Activated T-cell treated with anti-CD3 and anti-CD28 coated beads for 48 hours (primary cell): Measurements from ENCODE around the gene CYBA.

ENCODE experiments used
- DNase-seq: peaks from one replicate; pipeline ENCODE4 v3.0.0-alpha.2; 2020; ENCODE audit warnings: low read depth

CYBA gene

GRCh38 chr16:88628512-88628974 lies 22.3 kb downstream of the CYBA start:
- DNase-seq = no peak

- DNase-seq = no peak
Observed at GRCh38 chr16:88627531-88628411, 23.1 kb downstream of the CYBA start.

GRCh38 chr16:88626646-88627045 lies 24.2 kb downstream of the CYBA start:
- DNase-seq = no peak

GRCh38 chr16:88624977-88625576 lies 25.8 kb downstream of the CYBA start:
- DNase-seq = no peak

- no peak for DNase-seq
Observed at GRCh38 chr16:88624481-88624880, 26.4 kb downstream of the CYBA start.

- DNase-seq = no peak
Observed at GRCh38 chr16:88623858-88624257, 27.0 kb downstream of the CYBA start.

- DNase-seq = no peak
Observed at GRCh38 chr16:88622866-88623265, 28.0 kb downstream of the CYBA start.

GRCh38 chr16:88622125-88622524 lies 28.7 kb downstream of the CYBA start:
- DNase-seq = no peak

- DNase-seq = no peak
Observed at GRCh38 chr16:88619859-88620815, 30.7 kb downstream of the CYBA start.

GRCh38 chr16:88618956-88619667 lies 31.7 kb downstream of the CYBA start:
- DNase-seq = no peak

GRCh38 chr16:88618182-88618955 lies 32.5 kb downstream of the CYBA start:
- DNase-seq = no peak

- no peak for DNase-seq
Observed at GRCh38 chr16:88617268-88618031, 33.4 kb downstream of the CYBA start.

GRCh38 chr16:88616736-88617135 lies 34.1 kb downstream of the CYBA start:
- DNase-seq = no peak

- no peak for DNase-seq
Observed at GRCh38 chr16:88616320-88616719, 34.5 kb downstream of the CYBA start.

- DNase-seq = no peak
Observed at GRCh38 chr16:88614818-88615580, 35.9 kb downstream of the CYBA start.

GRCh38 chr16:88613911-88614817 lies 36.7 kb downstream of the CYBA start:
- no peak for DNase-seq

- no peak for DNase-seq
Observed at GRCh38 chr16:88613293-88613692, 37.6 kb downstream of the CYBA start.
